Thyroid gland (tissue), 4 donors: ENCODE data around the gene CIITA. TPM values are rescaled to one million over a fixed set of nuclear protein-coding genes. Genes with fewer than 3 reads are reported as not detected.

Experiments
- DNase-seq, 2 donors: peaks; one replicate each; pipeline ENCODE4 v3.0.0-alpha.2; 2019
- H3K27ac ChIP-seq, 3 donors: fragments of 200-600 bp; sonication (generic); 1 replicate in 2 of 3; 2 replicates in 1 of 3; pipeline ENCODE4 v1.5.1; 2016 to 2019; ENCODE audit warnings: mild to moderate bottlenecking in 1 of 3, moderate library complexity in 1 of 3
- H3K27me3 ChIP-seq: fragments of 200-600 bp; sonication (generic); one replicate; pipeline ENCODE4 v1.5.1; 2019
- H3K36me3 ChIP-seq, 2 donors: fragments of 200-600 bp; sonication (generic); one replicate each; pipeline ENCODE4 v1.5.1; 2016 to 2019
- H3K4me1 ChIP-seq, 2 donors: fragments of 200-600 bp; sonication (generic); one replicate each; pipeline ENCODE4 v1.5.1; 2017 to 2019
- H3K4me3 ChIP-seq, 3 donors: fragments of 200-600 bp; sonication (generic); replicated peaks in 1 of 3; 1 replicate in 2 of 3; 2 replicates in 1 of 3; pipeline ENCODE4 v1.5.1; 2016; ENCODE audit warnings: mild to moderate bottlenecking in 1 of 3
- H3K9me3 ChIP-seq: fragments of 200-600 bp; sonication (generic); one replicate; pipeline ENCODE4 v1.5.1; 2017
- POLR2A ChIP-seq, 2 donors: fragments of 450-650 bp; IDR thresholded peaks; one replicate each; pipeline ENCODE4 v1.6.1; 2017; ENCODE audit warnings: antibody characterized with exemption in 2 of 2, mild to moderate bottlenecking in 2 of 2, moderate library complexity in 1 of 2
- WGBS, 2 donors: methylation state at CpG; one replicate each; pipeline ENCODE4 v1.1.5; 2017; 5-methylcytosine and 5-hydroxymethylcytosine counted together
- intact Hi-C: fragments of 100-400 bp; cut with DNase I; formaldehyde crosslinking; loops from one replicate; pipeline ENCODE4 v1.15.1; 2023
- total RNA-seq, 4 donors: library from RNA; depleted of rRNA; stranded (reverse); fragments of >200 nt; gene quantifications; one replicate each; pipeline ENCODE4 v1.2.3, GENCODE V29; 2016
- TF ChIP-seq, protein P1 (sequence below), 6 experiments: fragments of 200-600 bp in 3 of 6; fragments of 450-650 bp in 3 of 6; sonication (generic) in 3 of 6; IDR thresholded peaks; one replicate each; pipeline ENCODE4 v1.5.1; 2016 to 2019; ENCODE audit warnings: antibody characterized with exemption in 6 of 6, mild to moderate bottlenecking in 2 of 6, inconsistent platforms in 1 of 6, moderate library complexity in 1 of 6

Gene CIITA
- total RNA-seq, 4 donors from 2014 or later, result 1.8 to 14.3 (median 10.0) TPM

DNA sequence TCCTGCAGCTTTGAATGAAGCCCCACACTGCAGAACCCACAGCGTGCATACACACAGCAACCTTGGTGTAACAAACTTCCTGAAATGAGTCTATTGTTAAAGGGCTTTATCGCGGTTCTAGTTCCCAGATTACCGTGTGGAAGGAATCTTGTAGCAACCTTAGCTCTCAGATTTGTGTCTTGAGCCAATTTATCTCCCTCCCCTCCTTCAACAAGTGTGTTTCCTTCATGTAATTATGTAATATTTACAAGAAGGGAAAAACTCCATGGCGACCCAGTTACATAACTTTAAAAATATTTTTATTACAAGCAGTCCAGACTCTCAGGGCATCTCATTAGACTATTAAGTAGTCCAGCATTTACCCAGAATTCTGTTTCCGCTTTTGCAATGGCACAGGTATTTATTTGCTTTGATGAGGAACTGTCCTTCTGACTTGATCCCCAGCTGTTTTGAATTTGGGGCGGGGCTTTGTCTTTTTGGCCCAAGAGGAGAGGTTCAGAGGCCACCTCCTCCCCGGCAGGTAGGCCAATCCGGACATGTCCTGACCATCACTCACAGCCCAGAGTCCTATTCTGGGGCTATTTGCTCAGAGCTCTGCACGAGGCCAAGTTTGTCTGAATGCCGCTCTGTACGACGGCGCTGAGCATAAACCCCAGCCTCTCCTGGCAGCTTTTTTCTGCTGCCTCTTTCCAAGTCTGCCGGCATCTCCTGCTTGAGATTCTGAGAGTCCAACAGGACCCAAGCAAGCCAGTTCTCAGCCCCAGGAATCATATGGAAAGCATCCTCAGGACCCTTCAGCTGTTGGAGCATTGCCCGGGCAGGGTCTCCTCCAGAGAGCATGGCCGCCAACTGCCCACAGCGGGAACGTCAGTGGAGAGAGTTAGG, 103.0 kb downstream of the CIITA start:
- Histone ChIP-seq H3K36me3 (peaks cover 12 to 25% of the 10 kb centered on the region in 2 donors), H3K27me3 (no peaks in the 10 kb centered on the region), H3K4me1 (peaks cover 0 to 9% of the 10 kb centered on the region in 2 donors), H3K27ac (no peak overlapping the region), H3K4me3 (no peak overlapping the region), H3K9me3 (no peaks in the 10 kb centered on the region)
- intact Hi-C loops, result no loop called here
- no peak for TF ChIP-seq POLR2A (IDR thresholded peaks at IDR 0.05)
- TF ChIP-seq, protein P1, sequence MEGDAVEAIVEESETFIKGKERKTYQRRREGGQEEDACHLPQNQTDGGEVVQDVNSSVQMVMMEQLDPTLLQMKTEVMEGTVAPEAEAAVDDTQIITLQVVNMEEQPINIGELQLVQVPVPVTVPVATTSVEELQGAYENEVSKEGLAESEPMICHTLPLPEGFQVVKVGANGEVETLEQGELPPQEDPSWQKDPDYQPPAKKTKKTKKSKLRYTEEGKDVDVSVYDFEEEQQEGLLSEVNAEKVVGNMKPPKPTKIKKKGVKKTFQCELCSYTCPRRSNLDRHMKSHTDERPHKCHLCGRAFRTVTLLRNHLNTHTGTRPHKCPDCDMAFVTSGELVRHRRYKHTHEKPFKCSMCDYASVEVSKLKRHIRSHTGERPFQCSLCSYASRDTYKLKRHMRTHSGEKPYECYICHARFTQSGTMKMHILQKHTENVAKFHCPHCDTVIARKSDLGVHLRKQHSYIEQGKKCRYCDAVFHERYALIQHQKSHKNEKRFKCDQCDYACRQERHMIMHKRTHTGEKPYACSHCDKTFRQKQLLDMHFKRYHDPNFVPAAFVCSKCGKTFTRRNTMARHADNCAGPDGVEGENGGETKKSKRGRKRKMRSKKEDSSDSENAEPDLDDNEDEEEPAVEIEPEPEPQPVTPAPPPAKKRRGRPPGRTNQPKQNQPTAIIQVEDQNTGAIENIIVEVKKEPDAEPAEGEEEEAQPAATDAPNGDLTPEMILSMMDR (IDR thresholded peaks at IDR 0.05), result no peak
- no peak for DNase-seq
- WGBS, 2 donors, result 65 to 84% methylated on average over 18 to 19 of the region's 19 CpGs

DNA sequence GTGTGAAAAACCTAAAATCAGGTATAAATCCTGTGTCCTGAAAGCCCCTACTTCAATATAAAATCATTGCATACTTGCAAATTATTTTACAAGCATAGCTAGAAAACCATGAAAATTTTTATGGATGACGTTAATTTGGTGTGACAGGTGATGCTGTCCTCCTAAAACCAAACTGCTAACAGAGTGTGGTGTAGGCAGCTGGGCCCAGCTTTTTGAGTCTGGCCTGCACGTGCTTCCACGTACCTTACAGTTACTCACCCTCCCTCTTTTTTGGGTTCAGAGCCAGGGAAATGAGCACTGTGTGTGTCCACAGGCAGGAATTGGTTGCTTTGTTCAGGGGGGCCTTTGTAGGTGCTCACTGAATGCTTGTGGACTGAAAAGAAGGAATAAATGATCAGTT, 103.8 kb downstream of the CIITA start:
- WGBS, 2 donors, result 86 to 93% methylated on average over 3 of the region's 3 CpGs
- Histone ChIP-seq H3K36me3 (peaks cover 12 to 25% of the 10 kb centered on the region in 2 donors), H3K4me1 (peaks cover 0 to 9% of the 10 kb centered on the region in 2 donors), H3K4me3 (no peak overlapping the region), H3K9me3 (no peaks in the 10 kb centered on the region), H3K27me3 (no peaks in the 10 kb centered on the region), H3K27ac (no peak overlapping the region)
- no peak for DNase-seq
- intact Hi-C loops, result no loop called here
- TF ChIP-seq, protein P1 (IDR thresholded peaks at IDR 0.05), result no peak
- no peak for TF ChIP-seq POLR2A (IDR thresholded peaks at IDR 0.05)

DNA sequence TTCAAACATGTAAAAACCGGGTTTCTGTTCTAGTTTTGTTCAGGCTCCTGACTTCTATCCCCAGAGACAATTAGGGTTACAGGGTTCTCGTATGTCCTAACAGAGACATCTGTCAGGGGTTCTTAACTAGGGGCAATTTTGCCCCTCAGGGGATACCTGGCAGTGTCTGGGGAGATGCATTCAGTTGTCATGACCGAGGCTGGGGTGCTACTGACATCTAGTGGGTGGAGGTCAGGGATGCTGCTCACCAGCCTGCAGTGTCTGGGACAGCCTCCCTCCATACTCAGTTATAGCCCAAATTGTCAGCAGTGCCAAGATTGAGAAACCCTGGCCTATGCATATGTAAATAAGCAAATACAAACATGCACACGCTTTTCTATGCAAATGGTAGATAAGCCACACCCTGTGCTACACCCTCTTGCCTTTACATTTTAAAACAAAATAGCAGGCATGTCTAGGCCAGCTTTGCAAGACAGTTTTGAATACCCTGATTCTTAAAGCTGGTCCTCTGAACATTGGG, 104.8 kb downstream of the CIITA start:
- TF ChIP-seq POLR2A (IDR thresholded peaks at IDR 0.05), result no peak
- TF ChIP-seq, protein P1 (IDR thresholded peaks at IDR 0.05), result peak in 1 of 6 experiments; percentile 17
- no peak for DNase-seq
- 88 to 94% methylated on average over 4 of the region's 4 CpGs for WGBS, 2 donors
- intact Hi-C loops, result no loop called here
- peaks cover 0 to 9% of the 10 kb centered on the region in 2 donors for H3K4me1 ChIP-seq
- H3K27ac ChIP-seq, result no peak overlapping the region
- H3K27me3 ChIP-seq, result no peaks in the 10 kb centered on the region
- H3K4me3 ChIP-seq, result no peak overlapping the region
- no peaks in the 10 kb centered on the region for H3K9me3 ChIP-seq
- peaks cover 12 to 25% of the 10 kb centered on the region in 2 donors for H3K36me3 ChIP-seq

DNA sequence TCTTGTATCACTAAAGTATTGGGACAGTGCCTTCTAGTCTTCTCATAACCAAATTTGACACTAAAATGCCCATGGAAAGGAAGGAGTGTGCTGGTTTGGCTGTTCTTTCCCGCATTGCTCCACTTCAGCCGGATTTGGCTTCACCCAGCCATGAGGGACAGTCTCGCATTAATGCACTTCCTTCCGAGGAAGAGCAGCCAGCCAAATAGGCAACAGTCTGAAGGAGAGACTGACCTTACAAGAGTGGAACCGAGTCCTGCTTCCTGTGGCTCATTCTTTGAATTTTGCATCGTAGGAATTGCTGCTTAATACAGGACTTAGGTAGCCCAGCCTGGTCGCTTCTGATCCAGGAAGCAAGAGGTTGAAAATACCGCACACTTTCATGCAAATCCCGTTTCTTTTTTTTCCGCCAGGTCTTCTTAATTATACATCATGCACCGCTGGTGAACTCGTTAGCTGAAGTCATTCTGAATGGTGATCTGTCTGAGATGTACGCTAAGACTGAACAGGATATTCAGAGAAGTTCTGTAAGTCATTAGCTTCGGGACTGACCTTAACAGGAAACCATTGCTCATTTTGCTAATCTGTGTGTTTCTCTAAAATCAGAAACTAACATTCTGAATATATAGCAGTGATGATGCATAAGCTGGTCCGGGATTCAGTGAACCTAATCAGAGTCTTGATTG, 105.6 kb downstream of the CIITA start:
- Histone ChIP-seq H3K4me3 (no peak overlapping the region), H3K27ac (no peak overlapping the region), H3K4me1 (peaks cover 0 to 9% of the 10 kb centered on the region in 2 donors), H3K36me3 (peaks cover 10 to 21% of the 10 kb centered on the region in 2 donors), H3K27me3 (no peaks in the 10 kb centered on the region), H3K9me3 (no peaks in the 10 kb centered on the region)
- peak in 1 of 2 donors; percentile 53 for DNase-seq
- intact Hi-C loops, result no loop called here
- WGBS, 2 donors, result 72 to 74% methylated on average over 15 of the region's 15 CpGs
- TF ChIP-seq POLR2A (IDR thresholded peaks at IDR 0.05), result no peak
- TF ChIP-seq, protein P1 (IDR thresholded peaks at IDR 0.05), result no peak
